IMR-90 (cell line): ENCODE data around the gene CAV3. TPM values are rescaled to one million over a fixed set of nuclear protein-coding genes. Genes with fewer than 3 reads are reported as not detected.

Experiments used
- ATAC-seq: fragments of 200-7000 bp; cut with Tn5 transposase; 2 replicates; pipeline ENCODE4 v1.9.1; 2020; ENCODE audit warnings: low read depth, mild to moderate bottlenecking, moderate library complexity
- BruUV-seq: library from RNA; stranded (reverse); fragments of 400-500 nt; replicated peaks from 2 replicates; lab custom pipeline; 2021; lab: Mats Ljungman, UMichigan
- CTCF ChIA-PET: fragments of 300-600 bp; formaldehyde crosslinking; extraction: SDS; loops from one replicate; lab custom pipeline; 2021; ENCODE audit warnings: antibody characterized with exemption; lab: Yijun Ruan, JAX
- POLR2A ChIA-PET: fragments of 300-600 bp; sonication (Branson Sonifier 250); formaldehyde crosslinking; loops from one replicate; lab custom pipeline; 2022; ENCODE audit warnings: antibody characterized with exemption; ENCODE audit not compliant: unreplicated experiment; lab: Charles Lee
- DNase-seq: peaks from one replicate; pipeline ENCODE4 v3.0.0; 2013
- H2AFZ ChIP-seq: replicated peaks from 2 replicates; pipeline ENCODE3; 2013; ENCODE audit warnings: low read length, mild to moderate bottlenecking; ENCODE audit not compliant: poor library complexity
- H2AK5ac ChIP-seq: 2 replicates; pipeline ENCODE4 v1.6.1; 2013; ENCODE audit warnings: low read depth, low read length, inconsistent platforms
- H2AK9ac ChIP-seq: replicated peaks from 2 replicates; pipeline ENCODE3; 2013; ENCODE audit warnings: mild to moderate bottlenecking, low read depth, low read length, moderate library complexity; ENCODE audit not compliant: poor library complexity
- H2BK120ac ChIP-seq: 2 replicates; pipeline ENCODE4 v1.6.1; 2013; ENCODE audit warnings: low read depth, low read length, inconsistent platforms
- H2BK15ac ChIP-seq: 3 replicates; pipeline ENCODE4 v1.6.1; 2013; ENCODE audit warnings: low read depth, low read length, inconsistent platforms
- H2BK20ac ChIP-seq: 2 replicates; pipeline ENCODE4 v1.6.1; 2013; ENCODE audit warnings: low read depth, mild to moderate bottlenecking, inconsistent platforms, low read length, moderate library complexity
- H2BK5ac ChIP-seq: 2 replicates; pipeline ENCODE4 v1.6.1; 2013; ENCODE audit warnings: mild to moderate bottlenecking, low read depth, low read length, inconsistent platforms; ENCODE audit not compliant: poor library complexity, severe bottlenecking
- H3K14ac ChIP-seq: replicated peaks from 2 replicates; pipeline ENCODE4 v1.6.1; 2013; ENCODE audit warnings: low read depth, low read length, inconsistent platforms
- H3K18ac ChIP-seq: 2 replicates; pipeline ENCODE4 v1.6.1; 2013; ENCODE audit warnings: low read depth, low read length, control low read depth
- H3K23ac ChIP-seq: 2 replicates; pipeline ENCODE4 v1.6.1; 2013; ENCODE audit warnings: low read depth, low read length, inconsistent platforms
- H3K27ac ChIP-seq: 2 replicates; pipeline ENCODE4 v1.5.1; 2013; ENCODE audit warnings: mild to moderate bottlenecking, control low read depth, low read length; ENCODE audit not compliant: insufficient read depth
- H3K27me3 ChIP-seq: 2 replicates; pipeline ENCODE4 v1.6.1; 2013; ENCODE audit warnings: low read length; ENCODE audit not compliant: control insufficient read depth, insufficient read depth
- H3K36me3 ChIP-seq: 2 replicates; pipeline ENCODE4 v1.6.1; 2013; ENCODE audit warnings: low read length, mixed read lengths; ENCODE audit not compliant: control insufficient read depth, insufficient read depth
- H3K4ac ChIP-seq: 2 replicates; pipeline ENCODE4 v1.6.1; 2013; ENCODE audit warnings: low read depth, low read length, inconsistent platforms
- H3K4me1 ChIP-seq: 2 replicates; pipeline ENCODE4 v1.6.1; 2013; ENCODE audit warnings: low read length, mixed read lengths; ENCODE audit not compliant: control insufficient read depth, insufficient read depth
- H3K4me2 ChIP-seq: 2 replicates; pipeline ENCODE4 v1.6.1; 2013; ENCODE audit warnings: low read depth, mild to moderate bottlenecking, control low read depth, low read length, moderate library complexity
- H3K4me3 ChIP-seq: 2 replicates; pipeline ENCODE4 v1.5.1; 2013; ENCODE audit warnings: low read depth, mild to moderate bottlenecking, control low read depth, low read length, moderate library complexity; ENCODE audit not compliant: insufficient read depth
- H3K56ac ChIP-seq: 2 replicates; pipeline ENCODE4 v1.6.1; 2013; ENCODE audit warnings: low read length, inconsistent platforms; ENCODE audit not compliant: insufficient read depth; ENCODE audit errors: extremely low read depth
- H3K79me1 ChIP-seq, 2 experiments: 2 replicates each; pipeline ENCODE4 v1.6.1; 2013; ENCODE audit warnings: low read length in 2 of 2, inconsistent platforms in 1 of 2, low read depth in 1 of 2
- H3K9ac ChIP-seq: 2 replicates; pipeline ENCODE4 v1.6.1; 2013; ENCODE audit warnings: low read depth, low read length, control low read depth
- H3K9me1 ChIP-seq: 2 replicates; pipeline ENCODE4 v1.6.1; 2013; ENCODE audit warnings: low read length, inconsistent platforms; ENCODE audit not compliant: insufficient read depth
- H3K9me3 ChIP-seq: 2 replicates; pipeline ENCODE4 v1.6.1; 2013; ENCODE audit warnings: low read length; ENCODE audit not compliant: control insufficient read depth, insufficient read depth
- H4K20me1 ChIP-seq: 2 replicates; pipeline ENCODE4 v1.6.1; 2013; ENCODE audit warnings: low read length, inconsistent platforms; ENCODE audit not compliant: insufficient read depth
- H4K5ac ChIP-seq: 2 replicates; pipeline ENCODE4 v1.6.1; 2013; ENCODE audit warnings: mild to moderate bottlenecking, low read depth, low read length, control low read depth
- H4K8ac ChIP-seq, 2 experiments: 2 replicates each; pipeline ENCODE4 v1.6.1; 2013; ENCODE audit warnings: low read depth in 2 of 2, low read length in 2 of 2, control low read depth in 1 of 2, inconsistent platforms in 1 of 2
- H4K91ac ChIP-seq: 2 replicates; pipeline ENCODE4 v1.6.1; 2013; ENCODE audit warnings: low read depth, low read length, inconsistent platforms; ENCODE audit not compliant: insufficient read depth
- CEBPB ChIP-seq: IDR thresholded peaks from 2 replicates; pipeline ENCODE4 v1.6.1; 2012; ENCODE audit warnings: low read depth, low read length, improper control_type of control experiment
- FOS ChIP-seq: fragments of 150-350 bp; IDR thresholded peaks from 2 replicates; pipeline ENCODE4 v1.6.1; 2016; ENCODE audit warnings: low read depth, low read length
- MXI1 ChIP-seq: IDR thresholded peaks from 2 replicates; pipeline ENCODE4 v1.6.1; 2012; ENCODE audit warnings: low read depth, mild to moderate bottlenecking, low read length, moderate library complexity, borderline replicate concordance
- POLR2A ChIP-seq: IDR thresholded peaks from 2 replicates; pipeline ENCODE4 v1.6.1; 2012; ENCODE audit warnings: mild to moderate bottlenecking, low read depth, low read length
- WGBS, 2 experiments: methylation state at CpG; one replicate each; pipeline versions ENCODE4 v1.1.5 to v1.1.7; 2013; ENCODE audit warnings: missing lambda C conversion rate in 2 of 2; ENCODE audit not compliant: insufficient read length in 1 of 2; ENCODE audit errors: extremely low coverage in 2 of 2; 5-methylcytosine and 5-hydroxymethylcytosine counted together
- dilution Hi-C: fragments of 300-500 bp; cut with HindIII; formaldehyde crosslinking; loops from one replicate; pipeline ENCODE4 v1.14.3; 2018; ENCODE audit warnings: low sequenced_read_pairs; ENCODE audit not compliant: unreplicated experiment
- in situ Hi-C: fragments of 300-500 bp; cut with MboI; formaldehyde crosslinking; loops from 3 replicates; pipeline ENCODE4 v1.14.3; 2019; ENCODE audit warnings: low sequenced_read_pairs, inconsistent platforms, mixed read lengths
- intact Hi-C: fragments of 100-400 bp; cut with micrococcal nuclease; formaldehyde crosslinking; loops from 2 replicates; pipeline ENCODE4 v1.10.0; 2022
- polyA plus RNA-seq, 3 experiments: library from polyadenylated mRNA; depleted of rRNA; stranded (reverse); fragments of >200 nt; gene quantifications; 2 replicates each; pipeline ENCODE4 v1.2.3, GENCODE V29; 2012; ENCODE audit warnings: low replicate concordance in 1 of 3
- total RNA-seq: library from RNA; depleted of rRNA; stranded (reverse); fragments of >200 nt; gene quantifications from 2 replicates; pipeline ENCODE4 v1.2.3, GENCODE V29; 2012

CAV3 gene
- total and polyA plus RNA-seq, 2 of the 4 experiments (the other 2 are of a cell fraction) = 0.17 to 0.36 TPM

DNA sequence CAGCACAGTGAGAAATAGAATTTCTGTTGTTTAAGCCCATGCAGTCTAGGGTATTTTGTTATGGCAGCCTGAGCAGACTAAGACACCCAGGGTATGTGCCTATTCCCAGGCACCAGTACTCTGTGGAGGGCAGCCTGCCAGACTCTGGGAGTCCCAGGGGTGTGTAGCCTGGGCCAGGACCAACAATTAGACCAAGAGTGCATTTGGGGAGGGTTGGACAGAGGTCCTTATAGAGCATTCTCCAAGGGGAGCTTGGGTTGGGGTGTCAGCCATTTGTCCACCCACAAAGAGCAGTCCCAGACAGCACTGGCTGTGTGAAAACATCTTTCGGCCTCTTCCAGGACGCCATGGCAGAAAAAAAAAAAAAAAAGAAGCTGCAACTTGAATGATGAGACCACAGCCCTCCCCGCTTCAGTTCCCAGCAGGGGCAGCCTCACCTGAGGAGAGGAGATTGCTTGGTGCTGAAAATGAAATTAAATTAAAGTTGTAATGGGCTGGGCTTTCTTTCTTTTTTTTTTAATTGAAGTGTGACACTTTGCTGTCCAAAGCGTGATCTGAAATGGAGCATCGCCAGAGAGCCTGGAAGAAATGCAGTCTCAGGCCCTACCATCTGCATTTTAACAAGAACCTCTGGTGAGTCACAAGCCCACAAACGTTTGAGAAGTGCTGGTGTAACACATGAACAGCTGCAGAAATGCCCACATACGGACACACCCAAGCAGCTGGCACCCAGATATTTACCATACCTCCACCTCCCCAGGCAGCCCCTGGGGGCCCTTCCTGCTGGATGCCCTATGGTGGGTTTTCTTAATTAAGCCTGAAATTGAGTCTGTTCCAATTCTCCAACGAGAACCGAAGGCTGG, 21.3 kb upstream of the CAV3 start:
- ChIA-PET CTCF (no interaction called here), POLR2A (no interaction called here)
- intact Hi-C loops (no loop called here), in situ Hi-C loops (no loop called here), dilution Hi-C loops (no loop called here)
- H2BK15ac ChIP-seq = no peak overlapping the region
- H2BK20ac ChIP-seq = no peak overlapping the region
- no peak overlapping the region for H2AK9ac ChIP-seq
- no peak overlapping the region for H3K23ac ChIP-seq
- no peak overlapping the region for H3K4me2 ChIP-seq
- no peak overlapping the region for H3K14ac ChIP-seq
- no peaks in the 10 kb centered on the region for H3K79me1 ChIP-seq
- no peak overlapping the region for H3K9ac ChIP-seq
- no peaks in the 10 kb centered on the region for H3K36me3 ChIP-seq
- H3K9me3 ChIP-seq = no peaks in the 10 kb centered on the region
- H2AK5ac ChIP-seq = no peak overlapping the region
- no peak overlapping the region for H4K8ac ChIP-seq
- H4K20me1 ChIP-seq = no peaks in the 10 kb centered on the region; the same call in 1 of the 2 replicates
- no peak overlapping the region for H3K27ac ChIP-seq
- no peak overlapping the region for H3K4ac ChIP-seq
- H3K4me3 ChIP-seq = no peak overlapping the region
- peak; percentile 72 for ATAC-seq
- H2BK120ac ChIP-seq = no peak overlapping the region
- H2AFZ ChIP-seq = no peak overlapping the region
- peak; percentile 34 for DNase-seq
- H3K56ac ChIP-seq = no peak overlapping the region
- H3K4me1 ChIP-seq = no peaks in the 10 kb centered on the region
- no peak for TF ChIP-seq FOS
- no peak for TF ChIP-seq MXI1
- TF ChIP-seq POLR2A = no peak
- no peak for TF ChIP-seq CEBPB
- BruUV-seq = no TSS peak
- peaks cover 6% of the 10 kb centered on the region for H3K27me3 ChIP-seq
- no peak overlapping the region for H4K5ac ChIP-seq
- H2BK5ac ChIP-seq = no peak overlapping the region
- no CpG with 5 or more reads among the region's 9 CpGs for WGBS, 2 experiments
- H4K91ac ChIP-seq = no peak overlapping the region
- no peak overlapping the region for H3K18ac ChIP-seq
- no peaks in the 10 kb centered on the region for H3K9me1 ChIP-seq
